Liver (tissue), 3 donors: Measurements from ENCODE around the gene MBLAC2.

Source experiments
- CTCF ChIP-seq: fragments of 150-350 bp; IDR thresholded peaks from 2 replicates; pipeline ENCODE4 v1.5.1; 2017; ENCODE audit warnings: improper control_type of control experiment, low read depth, low read length; ENCODE audit not compliant: missing input control
- GABPA ChIP-seq, 2 donors: IDR thresholded peaks in 1 of 2; conservative IDR thresholded peaks in 1 of 2; 2 replicates each; pipeline ENCODE4 v1.6.1; 2016; ENCODE audit warnings: antibody characterized with exemption in 2 of 2, mild to moderate bottlenecking in 1 of 2, moderate library complexity in 1 of 2
- JUND ChIP-seq, 2 donors: IDR thresholded peaks; 2 replicates each; pipeline ENCODE4 v1.6.1; 2016; ENCODE audit warnings: antibody characterized with exemption in 2 of 2
- donor health status: healthy.
- donor health status: healthy.

GRCh38 chr5:90518661-90519060, 44.1 kb upstream of the MBLAC2 start:
- TF ChIP-seq CTCF, result no peak
- TF ChIP-seq JUND (IDR thresholded peaks at IDR 0.05), result no peak
- TF ChIP-seq GABPA (IDR thresholded peaks at IDR 0.05 in 1 of 2, conservative IDR thresholded peaks at IDR 0.05 in 1 of 2), result no peak
